ENCODE data around the gene DNAJB1.

DNAJB1 gene

DNA sequence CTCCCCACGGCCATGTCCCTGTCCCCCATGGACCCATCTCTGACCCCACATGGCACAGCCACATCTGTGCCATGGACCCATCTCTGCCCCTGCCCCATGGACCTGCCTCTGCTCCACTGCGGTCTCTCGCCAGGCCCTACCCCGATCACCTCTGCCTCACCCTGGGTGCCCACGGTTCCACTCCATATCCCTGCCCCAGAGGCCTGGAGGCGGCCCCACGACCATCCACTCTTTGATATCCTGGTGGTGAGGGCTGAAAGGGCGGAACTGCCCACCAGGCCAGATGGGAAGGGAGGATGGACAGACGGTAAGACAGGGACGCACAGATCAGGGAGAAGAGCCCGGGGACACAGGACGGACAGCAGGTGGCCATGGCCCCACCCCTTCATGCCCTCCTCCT is 43.4 kb downstream of the DNAJB1 start:
- TF ChIP-seq LEF1 (IDR thresholded peaks at IDR 0.05; ENCODE audit: borderline replicate concordance) = no peak
- no peak for DNase-seq (ENCODE audit: extremely low spot score)
- POLR2A ChIA-PET = no interaction called here
- CTCF ChIA-PET = interaction anchor here (0.9 kb wide), 1 partner anchor 69 kb away, joined by 3 read pairs; no protein-coding TSS in a partner anchor

- TF ChIP-seq, protein P1, sequence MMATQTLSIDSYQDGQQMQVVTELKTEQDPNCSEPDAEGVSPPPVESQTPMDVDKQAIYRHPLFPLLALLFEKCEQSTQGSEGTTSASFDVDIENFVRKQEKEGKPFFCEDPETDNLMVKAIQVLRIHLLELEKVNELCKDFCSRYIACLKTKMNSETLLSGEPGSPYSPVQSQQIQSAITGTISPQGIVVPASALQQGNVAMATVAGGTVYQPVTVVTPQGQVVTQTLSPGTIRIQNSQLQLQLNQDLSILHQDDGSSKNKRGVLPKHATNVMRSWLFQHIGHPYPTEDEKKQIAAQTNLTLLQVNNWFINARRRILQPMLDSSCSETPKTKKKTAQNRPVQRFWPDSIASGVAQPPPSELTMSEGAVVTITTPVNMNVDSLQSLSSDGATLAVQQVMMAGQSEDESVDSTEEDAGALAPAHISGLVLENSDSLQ (IDR thresholded peaks at IDR 0.05) = no peak
- TF ChIP-seq HDGF (IDR thresholded peaks at IDR 0.05; ENCODE audit: borderline replicate concordance) = no peak
- TF ChIP-seq SP1 (IDR thresholded peaks at IDR 0.05) = no peak
- no peak for TF ChIP-seq LEF1 (IDR thresholded peaks at IDR 0.05; ENCODE audit: borderline replicate concordance)
- no peak for TF ChIP-seq BHLHE40 (IDR thresholded peaks at IDR 0.05; ENCODE audit: borderline replicate concordance)
- TF ChIP-seq NFRKB (IDR thresholded peaks at IDR 0.05) = no peak
- no peak for TF ChIP-seq TARDBP (IDR thresholded peaks at IDR 0.05)
- no peak for TF ChIP-seq FOXM1 (IDR thresholded peaks at IDR 0.05; ENCODE audit: borderline replicate concordance)
- TF ChIP-seq ELF4 (IDR thresholded peaks at IDR 0.05) = no peak
- CTCF ChIA-PET = no interaction called here
These were observed 44.1 kb downstream of the DNAJB1 start for GRCh38 chr19:14473978-14474578.

DNA sequence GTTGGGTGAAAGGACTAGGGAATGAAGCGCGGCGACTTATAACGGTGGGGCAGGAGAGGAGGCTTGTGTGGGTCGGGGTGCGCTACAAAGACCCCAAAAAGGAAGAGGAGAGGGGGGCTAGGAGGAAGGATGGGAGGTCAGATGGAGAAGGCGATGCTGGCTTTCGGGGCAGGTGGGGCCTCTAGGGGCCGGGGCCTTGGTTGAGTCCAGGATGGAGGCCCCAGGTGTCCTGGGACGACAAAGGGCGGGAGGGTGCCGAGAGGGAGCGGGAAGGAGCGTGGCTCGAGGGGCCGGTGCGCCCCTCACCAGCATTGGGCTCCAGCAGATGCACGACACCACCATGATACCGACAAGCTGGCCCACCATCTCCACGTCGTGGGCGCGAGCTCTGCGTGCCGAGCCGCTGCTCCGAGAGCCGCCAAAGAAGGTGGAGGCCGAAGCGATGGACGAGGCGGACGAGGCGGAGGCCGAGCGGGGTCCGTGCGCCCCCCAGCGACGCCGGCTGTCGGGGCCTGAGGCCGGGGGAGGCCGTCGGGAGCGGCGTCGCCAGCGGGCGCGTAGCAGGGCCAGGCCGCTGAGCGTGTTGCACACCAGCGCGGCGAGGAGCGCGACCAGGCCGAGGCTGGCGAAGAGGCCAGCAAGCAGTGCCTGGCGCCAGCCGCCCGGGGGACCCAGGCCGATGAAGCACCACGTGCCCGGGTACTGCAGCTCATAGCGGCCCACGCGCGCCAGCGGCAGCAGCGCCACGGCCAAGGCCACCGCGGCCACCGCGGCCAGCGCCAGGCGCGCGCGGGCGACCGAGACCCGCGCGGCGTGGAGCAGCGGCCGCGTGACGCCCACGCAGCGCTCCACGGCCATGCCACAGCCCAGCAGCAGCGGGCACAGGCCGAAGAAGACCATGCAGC is 44.9 kb downstream of the DNAJB1 start:
- TF ChIP-seq L3MBTL2 (conservative IDR thresholded peaks at IDR 0.05) = no peak
- no peak for TF ChIP-seq BHLHE40 (IDR thresholded peaks at IDR 0.05; ENCODE audit: borderline replicate concordance)
- TF ChIP-seq NFRKB (IDR thresholded peaks at IDR 0.05) = no peak
- TF ChIP-seq LEF1 (IDR thresholded peaks at IDR 0.05; ENCODE audit: borderline replicate concordance) = no peak
- no peak for TF ChIP-seq ARNT (IDR thresholded peaks at IDR 0.05)
- no peak for TF ChIP-seq FOXA1 (IDR thresholded peaks at IDR 0.05)
- TF ChIP-seq FOXM1 (IDR thresholded peaks at IDR 0.05; ENCODE audit: borderline replicate concordance) = no peak
- TF ChIP-seq CTBP1 (IDR thresholded peaks at IDR 0.05; ENCODE audit: borderline replicate concordance) = no peak
- TF ChIP-seq FOXK2 (IDR thresholded peaks at IDR 0.05) = no peak
- no peak for TF ChIP-seq SUZ12 (IDR thresholded peaks at IDR 0.05)
- no peak for TF ChIP-seq HDGF (IDR thresholded peaks at IDR 0.05; ENCODE audit: borderline replicate concordance)
- TF ChIP-seq TARDBP (IDR thresholded peaks at IDR 0.05) = no peak
- no peak for TF ChIP-seq ELF4 (IDR thresholded peaks at IDR 0.05)
- CTCF ChIA-PET = interaction anchor here (0.6 to 1.8 kb wide), 4 partner anchors 8 to 35 kb away, joined by 3 to 9 read pairs (median 4); no protein-coding TSS in a partner anchor
- POLR2A ChIA-PET = no interaction called here
- DNase-seq (ENCODE audit: extremely low spot score) = no peak

More at GRCh38 chr19:14473978-14474578, 44.1 kb downstream of the DNAJB1 start:
- POLR2A ChIA-PET = no interaction called here
- DNase-seq (ENCODE audit: extremely low spot score) = no peak

GRCh38 chr19:14472202-14472938 is 45.8 kb downstream of the DNAJB1 start:
- CTCF ChIA-PET = interaction anchor here (0.6 to 1.8 kb wide), 4 partner anchors 9 to 35 kb away, joined by 3 to 9 read pairs (median 4); no protein-coding TSS in a partner anchor
- no peak for TF ChIP-seq FOXA1 (IDR thresholded peaks at IDR 0.05)
- TF ChIP-seq ELF4 (IDR thresholded peaks at IDR 0.05) = no peak
- TF ChIP-seq TARDBP (IDR thresholded peaks at IDR 0.05) = no peak
- TF ChIP-seq FOXK2 (IDR thresholded peaks at IDR 0.05) = no peak
- TF ChIP-seq SP1 (IDR thresholded peaks at IDR 0.05) = no peak
- no peak for TF ChIP-seq SUZ12 (IDR thresholded peaks at IDR 0.05)
- TF ChIP-seq L3MBTL2 (conservative IDR thresholded peaks at IDR 0.05) = peak; percentile 70
- no peak for TF ChIP-seq ZNF384 (IDR thresholded peaks at IDR 0.05)
- POLR2A ChIA-PET = no interaction called here
- DNase-seq (ENCODE audit: extremely low spot score) = peak; percentile 80

DNA sequence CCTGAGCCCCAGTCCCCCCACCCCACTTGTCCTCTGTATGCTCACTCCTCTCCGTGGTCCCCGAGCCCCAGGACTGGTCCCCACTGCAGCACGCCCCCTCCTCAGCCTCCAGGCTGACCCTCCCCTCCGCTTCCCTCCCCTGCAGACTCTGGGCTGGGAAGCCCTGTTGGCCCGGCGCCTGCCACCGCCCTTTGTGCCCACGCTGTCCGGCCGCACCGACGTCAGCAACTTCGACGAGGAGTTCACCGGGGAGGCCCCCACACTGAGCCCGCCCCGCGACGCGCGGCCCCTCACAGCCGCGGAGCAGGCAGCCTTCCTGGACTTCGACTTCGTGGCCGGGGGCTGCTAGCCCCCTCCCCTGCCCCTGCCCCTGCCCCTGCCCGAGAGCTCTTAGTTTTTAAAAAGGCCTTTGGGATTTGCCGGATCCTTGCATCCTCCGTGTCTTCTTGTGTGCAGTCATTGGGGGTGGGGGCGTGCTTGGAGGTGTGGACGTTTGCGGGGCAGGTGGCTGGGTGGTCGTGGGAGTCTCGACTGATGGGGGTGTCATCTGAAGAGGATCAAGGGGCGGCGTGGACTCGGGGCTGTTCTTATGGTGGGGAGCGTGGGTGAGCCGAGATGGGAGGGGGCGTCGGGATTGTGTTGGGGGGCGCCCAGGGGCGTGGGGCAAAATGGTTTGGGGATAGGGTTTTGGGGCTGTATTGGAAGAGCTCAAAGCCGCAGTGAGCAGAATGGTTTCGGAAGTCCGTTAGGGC is 46.6 kb downstream of the DNAJB1 start:
- ChIA-PET CTCF (interaction anchor here (1.8 kb wide), 1 partner anchor 21 kb away, joined by 9 read pairs; no protein-coding TSS in a partner anchor), POLR2A (no interaction called here)
- peak; percentile 5 for DNase-seq (ENCODE audit: extremely low spot score)
- TF ChIP-seq, protein P1 (IDR thresholded peaks at IDR 0.05) = no peak
- TF ChIP-seq TARDBP (IDR thresholded peaks at IDR 0.05) (no peak), CTBP1 (IDR thresholded peaks at IDR 0.05; ENCODE audit: borderline replicate concordance) (no peak), FOXK2 (IDR thresholded peaks at IDR 0.05) (no peak), FOXM1 (IDR thresholded peaks at IDR 0.05; ENCODE audit: borderline replicate concordance) (no peak), ARNT (IDR thresholded peaks at IDR 0.05) (no peak), ELF4 (IDR thresholded peaks at IDR 0.05) (no peak), HDGF (IDR thresholded peaks at IDR 0.05; ENCODE audit: borderline replicate concordance) (no peak), NFRKB (IDR thresholded peaks at IDR 0.05) (no peak), FOXA1 (IDR thresholded peaks at IDR 0.05) (no peak), SUZ12 (IDR thresholded peaks at IDR 0.05) (no peak), LEF1 (IDR thresholded peaks at IDR 0.05; ENCODE audit: borderline replicate concordance) (no peak), BHLHE40 (IDR thresholded peaks at IDR 0.05; ENCODE audit: borderline replicate concordance) (no peak), ZNF384 (IDR thresholded peaks at IDR 0.05) (no peak)

Data from HEK293T (cell line).